HCT116 (cell line): ENCODE measurements around the gene PTTG1IP. TPM values are rescaled to one million over a fixed set of nuclear protein-coding genes. Genes with fewer than 3 reads are reported as not detected.

Source experiments
- ATAC-seq: fragments of 200-7000 bp; cut with Tn5 transposase; 2 replicates; pipeline ENCODE4 v1.9.1; 2020; ENCODE audit warnings: mild to moderate bottlenecking, moderate library complexity
- BruUV-seq: library from RNA; stranded (reverse); fragments of 400-500 nt; replicated peaks from 2 replicates; lab custom pipeline; 2021; lab: Mats Ljungman, UMichigan
- CTCF ChIA-PET: fragments of 300-600 bp; sonication (Branson Sonifier 250); formaldehyde crosslinking; loops from one replicate; lab custom pipeline; 2021; ENCODE audit warnings: antibody characterized with exemption; lab: Charles Lee
- POLR2A ChIA-PET: fragments of 300-600, 350-600 bp; sonication (Branson Sonifier 250); formaldehyde crosslinking; loops from one replicate; lab custom pipeline; 2021; ENCODE audit warnings: antibody characterized with exemption; lab: Charles Lee
- RAD21 ChIA-PET, 2 experiments: fragments of 300-600 bp; sonication (Branson Sonifier 250); formaldehyde crosslinking; loops; one replicate each; lab custom pipeline; 2023; ENCODE audit warnings: low total read pairs in 2 of 2; ENCODE audit not compliant: uncharacterized antibody in 2 of 2, unreplicated experiment in 2 of 2, low non-redundant PET in 1 of 2; lab: Charles Lee
- DNase-seq: peaks from one replicate; pipeline ENCODE4 v3.0.0-alpha.2; 2010; ENCODE audit warnings: low read depth, low spot score
- H2AFZ ChIP-seq: fragments of 200-600 bp; shearing (Covaris generic), sonication (generic); 2 replicates; pipeline ENCODE4 v1.6.1; 2017; ENCODE audit warnings: low read depth, mixed run types, mixed read lengths, antibody characterized with exemption, low read length; ENCODE audit not compliant: poor library complexity, severe bottlenecking
- H3K27ac ChIP-seq: 2 replicates; pipeline ENCODE4 v1.5.1; 2012; ENCODE audit warnings: low read depth, low read length
- H3K27me3 ChIP-seq: fragments of 200-600 bp; sonication (generic); 2 replicates; pipeline ENCODE4 v1.6.1; 2016; ENCODE audit warnings: mixed run types, low read length, mixed read lengths; ENCODE audit not compliant: insufficient read depth
- H3K36me3 ChIP-seq, 2 experiments: fragments of 200-500 bp in 1 of 2; fragments of 200-600 bp in 1 of 2; sonication (Bioruptor generic) in 1 of 2; sonication (generic) in 1 of 2; 2 replicates each; pipeline versions ENCODE4 v1.5.1 to v1.6.1; 2014 to 2016; ENCODE audit warnings: low read length in 2 of 2, inconsistent platforms in 1 of 2, mixed read lengths in 1 of 2, mixed run types in 1 of 2; ENCODE audit not compliant: insufficient read depth in 2 of 2, control insufficient read depth in 1 of 2
- H3K4me1 ChIP-seq, 2 experiments: fragments of 200-600 bp in 1 of 2; sonication (generic) in 1 of 2; 2 replicates each; pipeline versions ENCODE4 v1.5.1 to v1.6.1; 2012 to 2017; ENCODE audit warnings: low read length in 2 of 2, inconsistent platforms in 1 of 2, mild to moderate bottlenecking in 1 of 2, mixed read lengths in 1 of 2, mixed run types in 1 of 2, moderate library complexity in 1 of 2; ENCODE audit not compliant: insufficient read depth in 2 of 2, control insufficient read depth in 1 of 2
- H3K4me2 ChIP-seq: fragments of 200-600 bp; sonication (generic); 2 replicates; pipeline ENCODE4 v1.6.1; 2017; ENCODE audit warnings: mixed run types, low read length, mixed read lengths
- H3K4me3 ChIP-seq, 2 experiments: fragments of 200-600 bp in 1 of 2; sonication (generic) in 1 of 2; replicated peaks in 1 of 2; 2 replicates each; pipeline ENCODE4 v1.5.1; 2011 to 2016; ENCODE audit warnings: low read length in 2 of 2, control low read depth in 1 of 2, low read depth in 1 of 2, mild to moderate bottlenecking in 1 of 2, mixed read lengths in 1 of 2, mixed run types in 1 of 2
- H3K79me2 ChIP-seq: fragments of 200-600 bp; sonication (generic); 2 replicates; pipeline ENCODE4 v1.6.1; 2017; ENCODE audit warnings: mild to moderate bottlenecking, mixed run types, low read length, moderate library complexity, mixed read lengths; ENCODE audit not compliant: insufficient read depth
- H3K9ac ChIP-seq: fragments of 200-600 bp; sonication (generic); 2 replicates; pipeline ENCODE4 v1.6.1; 2016; ENCODE audit warnings: low read length, mixed read lengths
- H3K9me2 ChIP-seq: fragments of 200-600 bp; sonication (generic), shearing (Covaris generic); 2 replicates; pipeline ENCODE4 v1.6.1; 2017; ENCODE audit warnings: mixed run types, mild to moderate bottlenecking, moderate library complexity; ENCODE audit not compliant: insufficient read depth
- H3K9me3 ChIP-seq, 2 experiments: fragments of 200-500 bp in 1 of 2; fragments of 200-600 bp in 1 of 2; sonication (Bioruptor generic) in 1 of 2; sonication (generic) in 1 of 2; 2 replicates each; pipeline ENCODE4 v1.6.1; 2014 to 2017; ENCODE audit warnings: low read length in 2 of 2, mixed read lengths in 2 of 2, inconsistent platforms in 1 of 2, low read depth in 1 of 2, mild to moderate bottlenecking in 1 of 2, mixed run types in 1 of 2, moderate library complexity in 1 of 2; ENCODE audit not compliant: control insufficient read depth in 1 of 2, insufficient read depth in 1 of 2
- H4K20me1 ChIP-seq: fragments of 200-600 bp; sonication (generic), shearing (Covaris generic); 2 replicates; pipeline ENCODE4 v1.6.1; 2017; ENCODE audit warnings: mixed run types, mild to moderate bottlenecking, moderate library complexity; ENCODE audit not compliant: insufficient read depth
- ELF1 ChIP-seq: IDR thresholded peaks from 2 replicates; pipeline ENCODE4 v1.6.1; 2012; ENCODE audit warnings: low read depth, borderline replicate concordance
- EZH2phosphoT487 ChIP-seq: fragments of 200-600 bp; IDR thresholded peaks from 2 replicates; pipeline ENCODE4 v1.6.1; 2018; ENCODE audit warnings: antibody characterized with exemption, borderline replicate concordance
- JUND ChIP-seq: IDR thresholded peaks from 2 replicates; pipeline ENCODE4 v1.6.1; 2012
- SP1 ChIP-seq: IDR thresholded peaks from 2 replicates; pipeline ENCODE4 v1.6.1; 2012; ENCODE audit warnings: low read depth
- ZFX ChIP-seq: fragments of 450-650 bp; IDR thresholded peaks from 2 replicates; pipeline ENCODE4 v1.6.1; 2017
- ZNF274 ChIP-seq: fragments of 200-500 bp; sonication (Bioruptor generic); IDR thresholded peaks from 2 replicates; pipeline ENCODE4 v1.6.1; 2014; ENCODE audit warnings: mild to moderate bottlenecking, low read depth, low read length, inconsistent platforms
- intact Hi-C: fragments of 100-400 bp; cut with micrococcal nuclease; formaldehyde crosslinking; loops from 2 replicates; pipeline ENCODE4 v1.10.0; 2022
- total RNA-seq: library from RNA; stranded (reverse); gene quantifications from one replicate; pipeline ENCODE4 v1.2.1, GENCODE V29; 2021; ENCODE audit not compliant: unreplicated experiment

Gene PTTG1IP
- total RNA-seq, 1 experiment from 2014 or later = 83.4 TPM

- CTCF ChIA-PET = no interaction called here
- no peak overlapping the region for H3K9ac ChIP-seq
- 0 out of 2 replicates have a peak, but pooled peaks cover 7% of the 10 kb centered on the region for H3K79me2 ChIP-seq
- DNase-seq (no peak), ATAC-seq (no peak)
- peaks cover 12 to 20% of the 10 kb centered on the region in 2 experiments; a peak in 3 of 4 replicates for H3K9me3 ChIP-seq
- BruUV-seq = no TSS peak
- H4K20me1 ChIP-seq = no peaks in the 10 kb centered on the region
- no peaks in the 10 kb centered on the region for H3K9me2 ChIP-seq
- no peaks in the 10 kb centered on the region for H3K36me3 ChIP-seq
- H3K4me2 ChIP-seq = no peak overlapping the region
- TF ChIP-seq ZNF274 (no peak), EZH2phosphoT487 (no peak)
- peaks cover 2 to 6% of the 10 kb centered on the region in 2 experiments; a peak in 2 of 4 replicates for H3K4me1 ChIP-seq
- no peak overlapping the region for H3K27ac ChIP-seq
- no peak overlapping the region for H3K4me3 ChIP-seq
- POLR2A ChIA-PET = no interaction called here
- RAD21 ChIA-PET = no interaction called here
- intact Hi-C loops = no loop called here
- no peaks in the 10 kb centered on the region for H3K27me3 ChIP-seq
- H2AFZ ChIP-seq = no peak overlapping the region
Measured at GRCh38 chr21:44819283-44820243, 53.9 kb downstream of the PTTG1IP start.

GRCh38 chr21:44818640-44819011, 54.9 kb downstream of the PTTG1IP start:
- ATAC-seq = no peak
- no peaks in the 10 kb centered on the region for H3K27me3 ChIP-seq
- no peak overlapping the region for H3K4me3 ChIP-seq
- CTCF ChIA-PET = no interaction called here
- H3K4me1 ChIP-seq = peaks cover 2 to 6% of the 10 kb centered on the region in 2 experiments; a peak in 2 of 4 replicates
- H3K9me2 ChIP-seq = no peaks in the 10 kb centered on the region
- TF ChIP-seq ZFX (no peak), SP1 (no peak), ELF1 (no peak), JUND (no peak)
- TF ChIP-seq, all 23 proteins: peak for 0
- H3K9me3 ChIP-seq = peaks cover 10 to 20% of the 10 kb centered on the region in 2 experiments; a peak in 3 of 4 replicates
- DNase-seq = no peak
- H3K79me2 ChIP-seq = 0 out of 2 replicates have a peak, but pooled peaks cover 7% of the 10 kb centered on the region
- no peak overlapping the region for H3K9ac ChIP-seq
- intact Hi-C loops = no loop called here
- BruUV-seq = no TSS peak
- no peak overlapping the region for H3K4me2 ChIP-seq
- POLR2A ChIA-PET = no interaction called here
- H3K36me3 ChIP-seq = no peaks in the 10 kb centered on the region
- H4K20me1 ChIP-seq = no peaks in the 10 kb centered on the region
- no peak overlapping the region for H3K27ac ChIP-seq
- H2AFZ ChIP-seq = no peak overlapping the region
- RAD21 ChIA-PET = no interaction called here
